ENCODE measurements around the gene RBP7. TPM values are rescaled to one million over a fixed set of nuclear protein-coding genes. Genes with fewer than 3 reads are reported as not detected.
"Not testable (repeated sequence)": the region's sequence is repeated elsewhere in the genome, so short reads cannot be mapped to it uniquely, and the experiment has no call there.

The RBP7 gene
- total RNA-seq, 1 donor from 2014 or later: 0.26 TPM

GRCh38 chr1:10007169-10007568, 10.1 kb downstream of the RBP7 start:
- no peak for TF ChIP-seq CTCF (IDR thresholded peaks at IDR 0.05; ENCODE audit: insufficient read depth, low read length, severe bottlenecking)
- no peaks in the 10 kb centered on the region for H3K27me3 ChIP-seq (ENCODE audit: control insufficient read depth, insufficient read depth, low read length)
- H3K4me3 ChIP-seq (ENCODE audit: low read depth, low read length): no peak overlapping the region
- DNase-seq (ENCODE audit: low read depth) (no peak), FAIRE-seq (no peak)
- no peaks in the 10 kb centered on the region for H3K36me3 ChIP-seq (ENCODE audit: control insufficient read depth, insufficient read depth, low read length)

DNA sequence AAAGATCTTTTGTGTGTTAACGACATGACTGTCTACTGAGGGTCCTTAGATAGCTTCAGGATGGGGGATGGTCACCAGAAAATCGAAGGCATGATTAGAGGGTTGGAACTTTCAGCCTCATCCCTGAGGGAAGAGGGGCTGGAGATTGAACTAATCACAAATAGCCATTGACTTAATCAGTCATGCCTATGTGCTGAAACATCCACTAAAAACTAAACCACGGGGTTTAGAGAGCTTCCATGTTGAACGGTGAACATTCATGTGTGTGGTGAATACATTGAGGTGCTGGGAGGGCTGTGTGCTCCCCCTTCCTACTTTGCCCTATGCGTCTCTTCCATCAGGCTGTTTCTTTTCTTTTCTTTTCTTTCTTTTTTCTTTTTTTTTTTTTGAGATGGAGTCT, 17.0 kb downstream of the RBP7 start:
- H3K27me3 ChIP-seq (ENCODE audit: control insufficient read depth, insufficient read depth, low read length): no peaks in the 10 kb centered on the region
- no peak overlapping the region for H3K4me3 ChIP-seq (ENCODE audit: low read depth, low read length)
- no peak for TF ChIP-seq CTCF (IDR thresholded peaks at IDR 0.05; ENCODE audit: insufficient read depth, low read length, severe bottlenecking)
- H3K36me3 ChIP-seq (ENCODE audit: control insufficient read depth, insufficient read depth, low read length): no peaks in the 10 kb centered on the region
- DNase-seq (ENCODE audit: low read depth): no peak
- FAIRE-seq: no peak

DNA sequence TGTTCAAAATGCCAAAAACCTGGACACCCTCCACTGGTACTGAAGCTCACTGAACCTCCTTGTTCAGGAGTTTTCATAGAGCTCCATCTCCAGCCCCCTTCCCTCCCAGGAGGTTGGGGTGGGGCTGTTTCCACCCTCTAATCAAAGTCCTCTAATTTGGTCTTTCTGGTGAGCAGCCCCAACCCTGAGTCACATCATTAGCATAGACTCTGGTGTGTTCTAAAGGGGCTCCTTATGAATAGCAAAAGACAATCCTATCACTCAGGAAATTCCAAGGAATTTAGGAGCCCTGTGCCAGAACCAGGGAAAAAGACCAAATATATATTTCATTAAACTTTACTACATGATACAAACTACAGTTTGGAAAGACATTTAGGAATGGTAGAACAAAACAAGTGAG, 22.5 kb downstream of the RBP7 start:
- H3K4me3 ChIP-seq (ENCODE audit: low read depth, low read length): no peak overlapping the region
- no peak for FAIRE-seq

DNA sequence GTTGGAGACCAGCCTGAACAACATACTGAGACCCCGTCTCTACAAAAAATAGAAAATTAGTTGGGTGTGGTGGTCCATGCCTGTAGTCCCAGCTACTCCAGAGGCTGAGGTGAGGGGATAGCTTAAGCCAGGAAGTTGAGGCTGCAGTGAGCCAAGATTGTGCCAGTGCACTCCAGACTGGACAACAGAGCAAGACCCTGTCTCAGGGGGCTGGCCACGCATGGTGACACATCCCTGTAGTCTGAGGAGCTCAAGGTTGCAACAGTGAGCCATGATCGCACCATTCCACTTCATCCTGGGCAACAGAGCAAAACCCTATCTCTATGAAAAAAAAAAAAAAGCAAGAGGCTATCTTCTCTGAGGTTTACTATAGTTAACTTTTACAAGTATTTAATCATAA, 23.1 kb downstream of the RBP7 start:
- TF ChIP-seq CTCF (IDR thresholded peaks at IDR 0.05; ENCODE audit: insufficient read depth, low read length, severe bottlenecking): no peak
- DNase-seq (ENCODE audit: low read depth): no peak
- Histone ChIP-seq H3K27me3 (ENCODE audit: control insufficient read depth, insufficient read depth, low read length) (no peaks in the 10 kb centered on the region), H3K36me3 (ENCODE audit: control insufficient read depth, insufficient read depth, low read length) (no peaks in the 10 kb centered on the region), H3K4me3 (ENCODE audit: low read depth, low read length) (no peak overlapping the region)
- no peak for FAIRE-seq

More for the DNA sequence above, 22.5 kb downstream of the RBP7 start:
- no peaks in the 10 kb centered on the region for H3K27me3 ChIP-seq (ENCODE audit: control insufficient read depth, insufficient read depth, low read length)
- no peaks in the 10 kb centered on the region for H3K36me3 ChIP-seq (ENCODE audit: control insufficient read depth, insufficient read depth, low read length)
- DNase-seq (ENCODE audit: low read depth): no peak
- no peak for TF ChIP-seq CTCF (IDR thresholded peaks at IDR 0.05; ENCODE audit: insufficient read depth, low read length, severe bottlenecking)

- DNase-seq (ENCODE audit: low read depth); H3K27me3 ChIP-seq (ENCODE audit: control insufficient read depth, insufficient read depth, low read length); FAIRE-seq; H3K36me3 ChIP-seq (ENCODE audit: control insufficient read depth, insufficient read depth, low read length); H3K4me3 ChIP-seq (ENCODE audit: low read depth, low read length): not testable (repeated sequence)
Measured at GRCh38 chr1:10020678-10021077, 23.6 kb downstream of the RBP7 start.

DNA sequence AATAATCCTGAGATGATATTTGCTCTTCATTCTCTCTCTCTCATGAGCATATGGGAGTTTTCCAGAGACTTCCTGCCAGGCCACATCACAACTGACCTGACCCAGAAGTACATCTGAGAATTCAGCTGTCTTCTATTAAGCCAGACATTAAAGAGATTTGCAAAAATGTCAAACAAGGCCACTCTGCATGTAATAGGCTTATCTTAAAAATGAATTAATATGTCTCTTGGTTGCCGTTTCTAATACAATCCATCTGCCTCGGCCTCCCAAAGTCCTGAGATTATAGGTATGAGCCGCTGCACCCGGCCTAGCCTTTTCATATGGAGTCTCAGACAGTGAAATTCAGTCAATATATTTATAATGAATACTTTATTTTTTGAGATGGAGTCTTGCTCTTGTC, 25.0 kb downstream of the RBP7 start:
- H3K4me3 ChIP-seq (ENCODE audit: low read depth, low read length); DNase-seq (ENCODE audit: low read depth); FAIRE-seq; H3K27me3 ChIP-seq (ENCODE audit: control insufficient read depth, insufficient read depth, low read length); H3K36me3 ChIP-seq (ENCODE audit: control insufficient read depth, insufficient read depth, low read length): not testable (repeated sequence)

- Histone ChIP-seq H3K36me3 (ENCODE audit: control insufficient read depth, insufficient read depth, low read length) (no peaks in the 10 kb centered on the region), H3K4me3 (ENCODE audit: low read depth, low read length) (no peak overlapping the region), H3K27me3 (ENCODE audit: control insufficient read depth, insufficient read depth, low read length) (no peaks in the 10 kb centered on the region)
- FAIRE-seq (no peak), DNase-seq (ENCODE audit: low read depth) (no peak)
- no peak for TF ChIP-seq CTCF (IDR thresholded peaks at IDR 0.05; ENCODE audit: insufficient read depth, low read length, severe bottlenecking)
Measured at GRCh38 chr1:10022656-10023055, 25.6 kb downstream of the RBP7 start.

Measured in bronchial epithelial cell (primary cell).